ENCODE results near the gene CDC42BPB. TPM values are rescaled to one million over a fixed set of nuclear protein-coding genes. Genes with fewer than 3 reads are reported as not detected.

The CDC42BPB gene
- total and polyA plus RNA-seq, 2 donors from 2014 or later: 22.5 to 127 TPM

DNA sequence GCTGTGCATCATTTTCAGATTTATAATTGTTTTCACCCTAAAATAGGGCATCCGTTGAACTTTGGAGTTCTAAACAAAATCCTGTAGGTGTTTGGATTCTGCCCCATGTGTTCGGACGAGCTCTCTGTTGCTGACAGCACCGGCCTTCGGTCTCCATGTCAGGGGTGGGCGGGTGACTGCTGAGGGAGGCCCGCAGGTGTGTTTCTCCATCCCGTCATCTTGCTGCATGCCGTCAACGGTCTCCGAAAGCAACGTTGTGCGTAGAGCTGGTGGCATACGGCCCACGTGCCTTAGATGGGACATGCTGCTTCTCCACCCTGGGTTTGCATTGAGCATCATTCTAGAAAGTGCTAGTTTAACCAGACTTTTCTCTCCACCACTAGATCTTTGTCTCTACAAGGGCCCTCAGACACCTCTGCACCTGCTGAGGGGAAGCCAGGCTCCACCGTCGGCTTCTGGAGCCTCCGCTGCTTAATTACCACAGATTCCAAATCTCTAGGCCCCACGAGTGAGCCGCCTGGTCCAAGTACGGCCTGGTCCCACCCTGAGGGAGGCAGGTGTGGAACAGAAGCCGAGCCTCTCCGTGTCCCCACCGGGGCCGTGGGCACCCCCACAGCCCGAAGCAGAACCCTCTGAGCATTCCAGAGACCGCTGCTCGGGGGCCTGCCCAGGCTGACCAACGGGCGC is 150.6 kb downstream of the CDC42BPB start:
- Histone ChIP-seq H3K27ac (ENCODE audit: low read depth in 2 of 2, low read length in 2 of 2) (no peak overlapping the region), H3K36me3 (ENCODE audit: control insufficient read depth in 2 of 3, insufficient read depth in 3 of 3, low read length in 3 of 3) (peaks cover 2 to 4% (median 2%) of the 10 kb centered on the region in 3 donors), H3K9ac (ENCODE audit: low read length in 3 of 3) (no peak overlapping the region), H3K4me3 (ENCODE audit: low read length in 3 of 3) (no peak overlapping the region), H3K4me1 (ENCODE audit: control insufficient read depth in 2 of 3, insufficient read depth in 2 of 3, low read depth in 1 of 3, low read length in 3 of 3) (no peaks in the 10 kb centered on the region), H3K9me3 (ENCODE audit: control insufficient read depth in 2 of 3, insufficient read depth in 1 of 3, low read length in 3 of 3) (no peaks in the 10 kb centered on the region), H3K27me3 (ENCODE audit: control insufficient read depth, insufficient read depth, low read length) (no peaks in the 10 kb centered on the region)
- FAIRE-seq (no peak), DNase-seq (peak in 1 of 5 donors; percentile 22)
- intact Hi-C loops (cut with DNase I): no loop called here
- TF ChIP-seq, protein P1, sequence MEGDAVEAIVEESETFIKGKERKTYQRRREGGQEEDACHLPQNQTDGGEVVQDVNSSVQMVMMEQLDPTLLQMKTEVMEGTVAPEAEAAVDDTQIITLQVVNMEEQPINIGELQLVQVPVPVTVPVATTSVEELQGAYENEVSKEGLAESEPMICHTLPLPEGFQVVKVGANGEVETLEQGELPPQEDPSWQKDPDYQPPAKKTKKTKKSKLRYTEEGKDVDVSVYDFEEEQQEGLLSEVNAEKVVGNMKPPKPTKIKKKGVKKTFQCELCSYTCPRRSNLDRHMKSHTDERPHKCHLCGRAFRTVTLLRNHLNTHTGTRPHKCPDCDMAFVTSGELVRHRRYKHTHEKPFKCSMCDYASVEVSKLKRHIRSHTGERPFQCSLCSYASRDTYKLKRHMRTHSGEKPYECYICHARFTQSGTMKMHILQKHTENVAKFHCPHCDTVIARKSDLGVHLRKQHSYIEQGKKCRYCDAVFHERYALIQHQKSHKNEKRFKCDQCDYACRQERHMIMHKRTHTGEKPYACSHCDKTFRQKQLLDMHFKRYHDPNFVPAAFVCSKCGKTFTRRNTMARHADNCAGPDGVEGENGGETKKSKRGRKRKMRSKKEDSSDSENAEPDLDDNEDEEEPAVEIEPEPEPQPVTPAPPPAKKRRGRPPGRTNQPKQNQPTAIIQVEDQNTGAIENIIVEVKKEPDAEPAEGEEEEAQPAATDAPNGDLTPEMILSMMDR (IDR thresholded peaks at IDR 0.05; ENCODE audit: borderline replicate concordance, extremely low read depth, insufficient read depth): no peak

DNA sequence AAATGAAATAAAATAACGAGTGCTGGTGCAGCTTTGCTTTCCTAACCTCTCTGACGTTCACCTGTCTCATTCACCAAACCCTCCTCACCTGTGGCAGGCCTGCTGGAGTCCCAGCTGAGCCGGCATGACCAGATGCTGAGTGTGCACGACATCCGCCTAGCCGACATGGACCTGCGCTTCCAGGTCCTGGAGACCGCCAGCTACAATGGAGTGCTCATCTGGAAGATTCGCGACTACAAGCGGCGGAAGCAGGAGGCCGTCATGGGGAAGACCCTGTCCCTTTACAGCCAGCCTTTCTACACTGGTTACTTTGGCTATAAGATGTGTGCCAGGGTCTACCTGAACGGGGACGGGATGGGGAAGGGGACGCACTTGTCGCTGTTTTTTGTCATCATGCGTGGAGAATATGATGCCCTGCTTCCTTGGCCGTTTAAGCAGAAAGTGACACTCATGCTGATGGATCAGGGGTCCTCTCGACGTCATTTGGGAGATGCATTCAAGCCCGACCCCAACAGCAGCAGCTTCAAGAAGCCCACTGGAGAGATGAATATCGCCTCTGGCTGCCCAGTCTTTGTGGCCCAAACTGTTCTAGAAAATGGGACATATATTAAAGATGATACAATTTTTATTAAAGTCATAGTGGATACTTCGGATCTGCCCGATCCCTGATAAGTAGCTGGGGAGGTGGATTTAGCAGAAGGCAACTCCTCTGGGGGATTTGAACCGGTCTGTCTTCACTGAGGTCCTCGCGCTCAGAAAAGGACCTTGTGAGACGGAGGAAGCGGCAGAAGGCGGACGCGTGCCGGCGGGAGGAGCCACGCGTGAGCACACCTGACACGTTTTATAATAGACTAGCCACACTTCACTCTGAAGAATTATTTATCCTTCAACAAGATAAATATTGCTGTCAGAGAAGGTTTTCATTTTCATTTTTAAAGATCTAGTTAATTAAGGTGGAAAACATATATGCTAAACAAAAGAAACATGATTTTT is 151.9 kb downstream of the CDC42BPB start:
- intact Hi-C loops (cut with DNase I): no loop called here
- H3K27me3 ChIP-seq (ENCODE audit: control insufficient read depth, insufficient read depth, low read length): no peaks in the 10 kb centered on the region
- no peak overlapping the region for H3K27ac ChIP-seq (ENCODE audit: low read depth in 2 of 2, low read length in 2 of 2)
- TF ChIP-seq, protein P1 (IDR thresholded peaks at IDR 0.05; ENCODE audit: borderline replicate concordance, extremely low read depth, insufficient read depth): no peak
- no peaks in the 10 kb centered on the region for H3K9me3 ChIP-seq (ENCODE audit: control insufficient read depth in 2 of 3, insufficient read depth in 1 of 3, low read length in 3 of 3)
- DNase-seq: no peak
- H3K4me3 ChIP-seq (ENCODE audit: low read length in 3 of 3): no peak overlapping the region
- peaks cover 2 to 4% (median 2%) of the 10 kb centered on the region in 3 donors for H3K36me3 ChIP-seq (ENCODE audit: control insufficient read depth in 2 of 3, insufficient read depth in 3 of 3, low read length in 3 of 3)
- no peak overlapping the region for H3K9ac ChIP-seq (ENCODE audit: low read length in 3 of 3)
- no peak for FAIRE-seq
- no peaks in the 10 kb centered on the region for H3K4me1 ChIP-seq (ENCODE audit: control insufficient read depth in 2 of 3, insufficient read depth in 2 of 3, low read depth in 1 of 3, low read length in 3 of 3)

DNA sequence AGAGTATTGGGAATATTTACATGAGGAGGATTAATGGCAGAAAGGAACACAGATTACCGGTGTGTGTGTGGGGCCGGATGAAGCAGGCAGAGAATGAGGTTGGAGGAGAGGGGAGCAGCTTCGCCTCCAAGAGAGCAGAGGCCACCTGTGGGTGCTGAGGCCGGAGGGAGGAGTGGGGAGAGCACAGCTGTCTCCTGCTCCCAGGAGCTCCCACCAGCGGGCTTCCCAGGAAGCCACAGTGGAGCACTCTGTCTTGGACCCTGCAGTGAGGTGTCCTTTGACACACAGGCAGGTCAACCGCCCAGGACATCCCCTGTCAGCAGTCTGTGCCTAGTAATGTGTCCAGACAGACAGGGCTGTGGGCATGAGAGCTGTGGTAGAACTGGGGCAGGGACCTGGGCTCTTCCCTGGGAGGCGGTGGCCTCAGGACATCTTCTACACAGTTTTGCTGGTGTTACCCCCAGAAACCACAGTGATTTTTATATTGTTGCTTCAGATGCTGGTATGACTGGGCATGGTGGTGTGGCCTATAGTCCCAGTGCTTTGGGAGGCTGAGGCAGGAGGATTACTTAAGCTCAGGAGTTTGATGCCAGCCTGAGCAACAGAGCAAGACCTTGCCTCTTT is 153.3 kb downstream of the CDC42BPB start:
- Histone ChIP-seq H3K9ac (ENCODE audit: low read length in 3 of 3) (no peak overlapping the region), H3K27me3 (ENCODE audit: control insufficient read depth, insufficient read depth, low read length) (no peaks in the 10 kb centered on the region), H3K36me3 (ENCODE audit: control insufficient read depth in 2 of 3, insufficient read depth in 3 of 3, low read length in 3 of 3) (peaks cover 2 to 4% (median 2%) of the 10 kb centered on the region in 3 donors), H3K4me3 (ENCODE audit: low read length in 3 of 3) (no peak overlapping the region), H3K27ac (ENCODE audit: low read depth in 2 of 2, low read length in 2 of 2) (no peak overlapping the region), H3K9me3 (ENCODE audit: control insufficient read depth in 2 of 3, insufficient read depth in 1 of 3, low read length in 3 of 3) (no peaks in the 10 kb centered on the region), H3K4me1 (ENCODE audit: control insufficient read depth in 2 of 3, insufficient read depth in 2 of 3, low read depth in 1 of 3, low read length in 3 of 3) (no peaks in the 10 kb centered on the region)
- intact Hi-C loops (cut with DNase I): no loop called here
- DNase-seq (no peak), FAIRE-seq (no peak)
- TF ChIP-seq, protein P1 (IDR thresholded peaks at IDR 0.05; ENCODE audit: borderline replicate concordance, extremely low read depth, insufficient read depth): no peak
